ENCODE results near the gene AP4S1.

Gene AP4S1

GRCh38 chr14:31006703-31007102 is 18.7 kb upstream of the AP4S1 start:
- DNase-seq (ENCODE audit: low spot score), result no peak

DNA sequence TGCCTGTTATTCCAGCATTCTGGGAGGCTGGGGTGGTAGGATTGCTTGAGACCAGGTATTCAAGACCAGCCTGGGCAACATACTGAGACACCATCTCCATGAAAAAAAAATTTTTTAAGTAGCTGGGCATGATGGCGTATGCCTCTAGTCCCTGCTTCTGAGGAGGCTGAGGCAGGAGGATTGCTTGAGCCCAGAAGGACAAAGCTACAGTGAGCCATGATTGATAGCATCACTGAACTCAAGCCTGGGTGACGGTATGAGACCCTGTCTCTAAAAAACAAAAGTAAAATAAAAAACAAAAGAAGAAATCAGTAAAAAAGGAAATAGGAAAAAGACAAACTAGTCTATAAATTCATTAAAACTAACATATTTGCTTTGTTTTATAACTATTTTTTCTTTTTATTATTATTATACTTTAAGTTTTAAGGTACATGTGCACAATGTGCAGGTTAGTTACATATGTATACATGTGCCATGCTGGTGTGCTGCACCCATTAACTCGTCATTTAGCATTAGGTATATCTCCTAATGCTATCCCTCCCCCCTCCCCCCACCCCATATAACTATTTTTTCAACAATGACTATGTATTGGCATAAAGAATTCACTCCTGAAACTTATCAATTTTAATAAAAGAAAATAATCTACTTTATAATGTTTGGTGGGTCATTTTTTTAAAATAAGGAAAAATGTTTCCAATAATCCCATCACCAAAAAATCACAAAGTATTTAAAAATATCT is 15.4 kb upstream of the AP4S1 start:
- no peak for DNase-seq (ENCODE audit: low spot score)

DNA sequence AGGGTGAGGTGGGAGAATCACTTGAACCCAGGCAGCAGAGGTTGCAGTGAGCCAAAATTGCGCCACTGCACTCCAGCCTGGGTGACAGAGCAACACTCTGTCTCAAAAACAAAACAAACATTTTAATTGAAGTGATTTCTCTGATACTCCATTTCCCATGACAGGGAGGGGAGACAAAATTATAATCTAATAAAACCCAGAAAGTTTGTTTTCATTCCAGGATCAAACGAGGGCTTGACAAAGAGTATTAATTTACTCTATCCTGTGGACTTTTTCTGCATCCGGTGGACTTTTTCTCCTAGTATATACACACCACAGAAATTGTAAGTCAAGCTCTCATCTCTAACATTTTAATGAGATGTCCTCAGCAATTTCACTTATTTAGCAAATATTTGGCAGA is 14.5 kb upstream of the AP4S1 start:
- DNase-seq (ENCODE audit: low spot score), result no peak

GRCh38 chr14:31013841-31014240 is 11.6 kb upstream of the AP4S1 start:
- DNase-seq (ENCODE audit: low spot score), result no peak

- no peak for DNase-seq (ENCODE audit: low spot score)
These were observed 7.3 kb upstream of the AP4S1 start for GRCh38 chr14:31018057-31018645.

DNA sequence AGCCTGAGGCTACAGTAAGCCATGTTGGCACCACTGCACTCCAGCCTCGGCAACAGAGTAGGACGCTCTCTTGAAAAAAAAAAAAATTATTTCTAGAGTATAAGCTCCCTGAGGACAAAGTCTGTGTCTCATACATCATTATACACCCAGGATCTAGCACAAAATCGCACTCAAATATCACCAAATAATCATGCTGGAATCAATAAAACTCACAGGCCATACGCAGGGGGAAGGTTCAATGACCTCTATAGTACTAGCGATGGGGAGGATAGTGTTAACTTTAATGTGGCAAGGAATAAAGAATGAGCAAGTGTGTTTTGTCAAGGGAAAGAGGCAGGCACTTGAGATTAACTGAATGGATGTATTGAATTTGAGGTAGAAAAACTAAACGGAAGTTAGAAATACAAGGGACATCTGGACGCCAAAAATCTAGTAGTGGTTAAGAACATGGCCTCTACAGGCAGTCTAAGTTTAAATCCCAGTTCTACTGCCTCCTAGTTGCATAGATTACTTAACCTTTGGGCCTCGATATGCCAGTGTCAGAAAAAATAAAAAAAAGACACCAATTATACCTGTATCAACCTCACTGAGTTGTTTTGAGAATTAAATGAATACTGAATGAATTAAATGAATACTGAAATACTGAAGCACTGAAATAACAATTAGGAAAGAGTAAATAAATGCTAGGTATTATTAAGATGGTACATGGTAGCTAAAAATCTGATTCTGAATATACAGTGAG is 4.4 kb upstream of the AP4S1 start:
- no peak for DNase-seq (ENCODE audit: low spot score)

DNA sequence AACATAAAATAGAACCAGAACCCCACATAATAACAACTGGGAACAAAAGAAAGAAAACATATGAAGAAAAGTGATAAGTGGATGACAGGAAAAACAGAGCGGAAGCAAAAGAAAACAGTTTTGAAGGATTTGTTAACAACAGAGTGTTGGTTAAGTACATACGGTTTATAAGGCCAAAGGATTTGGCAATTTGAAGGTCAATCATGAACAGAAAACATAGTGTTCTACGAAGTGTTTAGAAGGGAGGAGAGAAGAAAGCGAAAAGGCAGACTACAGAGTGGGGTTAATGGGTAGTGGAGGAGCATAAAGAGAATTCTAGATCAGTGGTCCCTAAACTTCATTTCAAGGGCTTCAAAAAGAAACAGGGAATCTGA is 3.9 kb upstream of the AP4S1 start:
- no peak for DNase-seq (ENCODE audit: low spot score)

- DNase-seq (ENCODE audit: low spot score), result no peak
These were observed 3.1 kb upstream of the AP4S1 start for GRCh38 chr14:31022386-31022785.

- no peak for DNase-seq (ENCODE audit: low spot score)
These were observed 1.4 kb upstream of the AP4S1 start for GRCh38 chr14:31024010-31024480.

DNA sequence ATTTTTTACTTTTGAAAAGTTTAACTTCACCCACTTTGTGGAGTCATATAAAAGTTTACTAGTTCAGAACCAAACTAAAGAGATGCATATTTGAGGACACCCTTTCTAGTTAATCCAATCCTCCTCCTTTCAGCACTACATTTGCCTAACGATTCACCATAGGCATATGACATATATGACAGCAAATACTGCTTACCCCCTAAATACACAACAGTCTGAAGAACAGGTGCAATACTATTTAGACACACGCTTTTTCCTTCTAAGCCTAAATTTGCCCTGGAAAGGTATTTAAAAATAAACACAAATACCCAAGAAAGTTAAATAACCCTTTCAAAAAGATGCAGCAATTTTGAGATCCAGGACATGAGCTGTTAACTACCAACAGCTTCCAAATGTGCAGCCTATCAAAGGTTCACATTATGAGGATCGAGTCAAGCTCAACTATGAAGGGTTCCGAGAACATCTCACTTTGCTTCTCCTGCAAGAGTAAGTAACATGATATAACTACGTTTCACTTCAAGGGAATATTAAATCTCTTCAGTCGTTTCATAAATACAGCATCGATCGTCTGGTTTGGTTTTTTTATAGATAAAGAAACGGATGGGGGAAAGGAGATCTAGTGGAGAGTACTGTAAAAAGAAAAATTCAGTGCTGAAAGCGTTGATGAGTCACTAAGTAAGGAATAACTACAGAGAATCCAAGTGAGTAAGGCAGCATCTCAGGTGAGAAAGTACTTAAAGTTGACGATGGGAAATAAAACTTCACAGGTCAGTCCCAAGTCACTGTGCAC is 677 bp upstream of the AP4S1 start:
- DNase-seq (ENCODE audit: low spot score), result no peak

DNA sequence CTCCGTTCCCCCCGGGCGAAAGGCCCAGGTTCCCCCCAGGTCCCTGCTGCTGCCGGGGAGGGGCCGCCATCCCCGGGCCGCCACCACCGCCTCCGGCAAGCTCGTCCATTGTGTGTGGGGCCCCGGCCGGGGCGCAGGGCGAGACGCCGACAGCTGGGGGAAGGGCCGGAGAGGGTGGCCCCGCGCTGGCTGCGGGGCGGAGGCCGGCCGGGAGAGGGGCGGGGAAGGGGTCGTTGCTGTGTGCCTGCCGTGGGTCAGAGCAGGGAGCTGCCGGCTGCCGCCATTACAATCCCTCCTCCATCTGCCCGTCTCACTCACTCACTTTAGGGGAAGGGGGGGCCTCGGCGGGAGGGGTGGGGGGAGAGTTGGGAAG is 614 bp downstream of the AP4S1 start, which contains the start of gene STRN3:
Gene STRN3 (minus strand): TSS at position 303 of the 373 bp plus-strand sequence. CDS start 194 bp downstream, at position 109.
- DNase-seq (ENCODE audit: low spot score), result no peak

DNA sequence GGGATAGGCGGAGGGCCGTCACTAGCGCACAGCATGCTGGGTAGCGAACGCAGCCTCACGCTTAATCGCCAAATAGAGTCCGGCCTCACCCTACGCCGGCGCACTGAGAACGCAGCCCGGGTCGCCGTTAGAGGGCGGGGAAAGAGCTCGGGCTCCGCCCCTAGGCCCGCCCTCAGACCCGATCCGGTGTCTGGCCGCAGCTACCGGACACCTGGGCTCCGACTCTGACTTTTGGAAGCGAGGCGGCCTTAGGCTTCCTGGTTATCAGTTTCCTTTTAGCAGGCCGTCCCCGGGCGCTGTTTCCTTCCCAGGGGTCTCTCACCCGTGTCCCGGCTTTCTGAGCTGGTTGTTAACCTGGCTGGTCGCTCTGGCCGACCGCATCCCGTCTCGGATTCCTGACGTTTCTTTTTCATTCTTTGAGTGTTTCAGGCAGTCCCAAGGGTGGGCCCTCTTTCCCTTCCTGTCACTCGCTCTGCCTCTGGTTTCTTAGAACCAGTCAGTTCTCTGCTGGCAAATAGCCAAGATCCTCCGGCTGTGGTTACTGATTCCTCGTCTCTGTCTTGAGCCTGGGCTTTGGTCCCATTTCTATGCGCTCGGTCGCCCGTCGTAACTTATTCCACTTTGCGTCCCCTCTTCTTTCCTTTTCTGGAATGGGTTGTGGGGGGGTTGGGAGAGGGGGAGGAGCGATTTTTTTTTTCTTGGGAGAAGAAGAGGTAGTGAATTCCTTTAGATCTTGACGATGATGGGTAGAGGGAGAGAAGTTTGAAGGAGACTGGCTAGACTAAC is 1.2 kb downstream of the AP4S1 start:
- peak; percentile 96 for DNase-seq (ENCODE audit: low spot score)

GRCh38 chr14:31027847-31028246 is 2.4 kb downstream of the AP4S1 start:
- DNase-seq (ENCODE audit: low spot score), result no peak

DNA sequence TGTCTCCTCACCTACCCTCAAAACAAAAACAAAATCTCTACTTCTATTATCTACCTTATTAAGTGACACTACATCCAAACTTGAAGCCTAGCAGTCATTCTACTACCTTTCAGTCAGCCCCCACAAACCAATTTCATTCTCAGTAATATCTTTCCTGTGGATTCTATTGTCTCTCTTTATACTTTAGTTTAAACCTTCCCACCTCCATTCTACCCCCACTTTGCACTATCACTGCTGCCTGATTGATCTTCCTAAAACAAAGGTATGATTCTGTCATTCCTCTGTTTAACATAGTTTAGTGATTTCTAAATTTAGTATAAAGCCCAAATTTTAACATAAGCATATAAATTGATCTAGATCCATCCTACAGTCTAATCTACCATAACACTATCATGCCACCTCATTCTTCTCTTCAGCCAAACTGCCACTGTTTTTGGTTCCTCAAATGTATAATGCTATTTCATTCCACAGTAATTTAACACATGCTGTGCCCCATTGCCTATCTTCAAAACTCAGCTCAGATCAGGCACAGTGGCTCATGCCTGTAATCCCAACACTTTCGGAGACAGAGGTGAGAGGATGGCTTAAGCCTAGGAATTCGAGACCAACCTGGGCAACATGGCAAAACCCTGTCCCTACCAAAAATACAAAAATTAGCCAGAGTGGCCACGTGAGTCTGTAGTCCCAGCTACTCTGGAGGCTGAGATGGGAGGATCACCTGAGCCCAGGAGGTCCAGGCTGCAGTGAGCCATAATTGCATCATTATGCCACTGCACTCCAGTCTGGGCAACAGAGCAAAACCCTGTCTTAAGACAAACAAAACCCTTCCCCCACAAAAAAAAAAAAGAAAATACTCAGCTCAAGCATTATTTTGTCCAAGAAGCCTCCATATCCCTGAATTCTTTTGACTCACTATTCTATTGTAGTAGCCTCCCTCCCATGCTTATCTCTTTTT is 3.8 kb downstream of the AP4S1 start:
- no peak for DNase-seq (ENCODE audit: low spot score)

- DNase-seq (ENCODE audit: low spot score), result no peak
These were observed 5.0 kb downstream of the AP4S1 start for GRCh38 chr14:31030469-31030868.

DNA sequence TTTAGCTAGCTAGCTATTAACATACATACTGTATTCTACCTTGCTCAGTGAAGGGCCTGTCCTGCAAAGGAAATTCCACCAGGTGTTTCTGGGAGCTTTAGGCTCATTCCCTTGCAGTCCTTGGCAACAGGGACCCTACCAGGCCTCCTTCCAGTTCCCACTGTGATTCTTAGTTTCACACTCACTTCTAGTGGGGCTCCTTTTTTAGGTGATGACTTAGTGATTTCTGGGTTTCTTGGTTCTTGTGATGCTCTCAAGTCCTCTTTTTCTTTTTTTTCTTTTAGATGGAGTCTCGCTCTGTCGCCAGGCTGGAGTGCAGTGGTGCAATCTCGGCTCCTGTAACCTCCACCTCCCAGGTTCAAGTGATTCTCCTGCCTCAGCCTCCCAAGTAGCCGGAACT is 11.1 kb downstream of the AP4S1 start:
- DNase-seq (ENCODE audit: low spot score), result no peak

DNA sequence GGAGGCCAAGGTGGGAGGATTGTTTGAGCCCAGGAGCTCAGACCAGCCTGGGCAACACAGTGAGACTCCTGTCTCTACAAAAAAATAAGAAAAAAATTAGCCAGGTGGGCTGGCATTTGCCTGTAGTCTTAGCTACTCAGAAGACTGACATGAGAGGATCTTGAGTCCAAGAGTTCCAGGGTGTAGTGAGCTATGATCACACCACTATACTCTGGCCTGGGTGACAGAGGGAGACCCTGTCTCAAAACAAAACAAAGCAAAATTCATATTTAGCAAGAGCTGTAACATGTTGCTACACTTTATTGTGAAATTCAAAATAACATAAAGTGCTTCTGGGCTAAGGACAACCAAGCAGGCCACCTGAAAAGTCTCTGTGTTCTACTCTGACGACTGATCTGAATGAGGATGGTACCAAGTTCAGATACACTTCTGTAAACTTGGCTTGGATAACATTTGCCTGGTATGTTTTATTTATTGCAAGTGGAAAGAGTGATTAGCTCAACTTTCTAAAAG is 12.3 kb downstream of the AP4S1 start:
- no peak for DNase-seq (ENCODE audit: low spot score)

- DNase-seq (ENCODE audit: low spot score), result no peak
These were observed 13.2 kb downstream of the AP4S1 start for GRCh38 chr14:31038521-31039166.

DNA sequence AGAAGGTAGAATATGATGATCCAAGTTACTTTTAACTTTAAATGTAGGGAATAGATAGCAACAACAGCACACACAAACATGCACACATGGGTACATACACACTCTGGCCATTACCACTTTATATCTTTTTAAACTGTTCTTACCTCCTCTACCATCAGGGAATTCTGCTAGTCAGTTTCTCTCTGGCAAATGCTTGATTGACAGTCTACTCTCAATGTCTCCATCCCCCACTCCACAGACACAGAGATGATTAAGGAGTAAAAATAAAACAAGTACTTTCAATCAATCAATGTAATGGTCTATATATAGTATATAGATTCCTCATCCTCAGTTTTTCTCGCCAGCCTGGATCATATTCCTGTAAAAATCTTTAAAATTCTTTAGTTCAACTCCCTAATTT is 16.9 kb downstream of the AP4S1 start:
- no peak for DNase-seq (ENCODE audit: low spot score)
